Activated T-cell treated with anti-CD3 and anti-CD28 coated beads, Interleukin-2, amount 50 U/mL, for 72 hours (primary cell): ENCODE measurements around the gene XRCC2. TPM values are rescaled to one million over a fixed set of nuclear protein-coding genes. Genes with fewer than 3 reads are reported as not detected.
"Not testable (repeated sequence)": the region's sequence is repeated elsewhere in the genome, so short reads cannot be mapped to it uniquely, and the experiment has no call there.

Experiments
- ATAC-seq, 2 donors: fragments of 150-1000 bp; cut with Tn5 transposase; replicated peaks in 1 of 2; 2 replicates each; pipeline ENCODE4 v1.10.0; 2021; ENCODE audit warnings: moderate library complexity in 2 of 2, mild to moderate bottlenecking in 1 of 2
- DNase-seq, 2 donors: peaks; one replicate each; pipeline ENCODE4 v3.0.0; 2021 to 2022; ENCODE audit warnings: mixed read lengths in 1 of 2
- H3K27ac Mint-ChIP-seq: one replicate; pipeline ENCODE4 v1.8.0; 2022; ENCODE audit warnings: mild to moderate bottlenecking, moderate library complexity, mixed read lengths
- H3K27me3 Mint-ChIP-seq: one replicate; pipeline ENCODE4 v1.8.0; 2022; ENCODE audit warnings: low read depth, mixed read lengths
- H3K36me3 Mint-ChIP-seq, 2 donors: one replicate each; pipeline ENCODE4 v1.8.0; 2022; ENCODE audit warnings: mixed read lengths in 2 of 2, mild to moderate bottlenecking in 1 of 2; ENCODE audit not compliant: insufficient read depth in 2 of 2
- H3K4me1 Mint-ChIP-seq: one replicate; pipeline ENCODE4 v1.8.0; 2022; ENCODE audit warnings: low read depth, mixed read lengths
- H3K4me3 Mint-ChIP-seq, 2 donors: one replicate each; pipeline ENCODE4 v1.8.0; 2022; ENCODE audit warnings: mild to moderate bottlenecking in 2 of 2, mixed read lengths in 2 of 2, moderate library complexity in 2 of 2
- H3K9me3 Mint-ChIP-seq, 2 donors: one replicate each; pipeline ENCODE4 v1.8.0; 2022; ENCODE audit warnings: mixed read lengths in 2 of 2
- total RNA-seq, 2 donors: library from RNA; stranded (reverse); gene quantifications; one replicate each; pipeline ENCODE4 v1.2.3, GENCODE V29; 2022

XRCC2 gene
- total RNA-seq, 2 donors from 2014 or later: 13.2 to 16.6 TPM

DNA sequence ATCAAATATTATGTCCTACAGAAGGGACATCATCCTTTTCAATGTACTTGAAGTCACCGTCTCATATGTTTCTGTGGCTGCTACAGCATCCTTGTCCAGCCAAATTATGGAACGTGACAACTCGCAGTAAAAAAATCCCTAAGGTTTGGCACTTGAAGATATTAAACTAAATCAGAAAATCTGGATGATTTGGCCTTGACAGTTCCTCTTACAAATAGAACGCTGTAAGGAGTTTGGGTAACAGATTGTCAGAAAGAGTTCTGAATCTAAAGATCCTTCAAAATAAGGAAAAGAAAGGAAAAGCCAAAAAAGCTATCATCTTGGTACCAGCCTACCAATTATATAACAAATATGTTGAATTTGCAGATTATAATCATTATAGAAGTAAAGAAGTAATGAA, 21.0 kb downstream of the XRCC2 start:
- Mint-ChIP-seq H3K27me3 (no peaks in the 10 kb centered on the region), H3K9me3 (no peaks in the 10 kb centered on the region), H3K4me3 (no peak overlapping the region), H3K36me3 (peaks cover 5 to 42% of the 10 kb centered on the region in 2 donors), H3K27ac (no peak overlapping the region), H3K4me1 (no peaks in the 10 kb centered on the region)
- ATAC-seq (no peak), DNase-seq (no peak)

DNA sequence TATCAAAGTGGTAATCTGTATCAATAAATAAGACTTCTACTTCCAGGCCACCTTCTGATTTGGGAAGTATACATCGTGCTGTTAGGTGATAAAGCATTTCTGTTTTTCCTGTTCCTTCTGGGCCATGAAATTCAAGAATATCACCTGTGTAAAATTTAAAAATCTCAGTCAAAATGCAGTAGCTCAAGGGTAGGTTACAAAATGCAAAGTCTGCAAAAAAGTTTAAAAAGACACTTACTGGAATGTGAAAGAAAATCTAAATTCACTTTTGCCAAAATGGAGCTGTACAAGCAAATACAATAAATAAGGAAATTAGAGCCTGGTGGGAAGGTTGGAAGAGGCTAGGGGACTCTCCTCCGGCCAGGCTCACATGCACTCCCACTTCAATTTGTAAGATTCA, 26.7 kb downstream of the XRCC2 start:
- H3K4me3 Mint-ChIP-seq: no peak overlapping the region
- DNase-seq (no peak), ATAC-seq (no peak)
- peaks cover 10 to 54% of the 10 kb centered on the region in 2 donors for H3K36me3 Mint-ChIP-seq
- H3K27me3 Mint-ChIP-seq: no peaks in the 10 kb centered on the region
- H3K27ac Mint-ChIP-seq: no peak overlapping the region
- peaks cover 2 to 3% of the 10 kb centered on the region in 2 donors for H3K9me3 Mint-ChIP-seq
- no peaks in the 10 kb centered on the region for H3K4me1 Mint-ChIP-seq

DNA sequence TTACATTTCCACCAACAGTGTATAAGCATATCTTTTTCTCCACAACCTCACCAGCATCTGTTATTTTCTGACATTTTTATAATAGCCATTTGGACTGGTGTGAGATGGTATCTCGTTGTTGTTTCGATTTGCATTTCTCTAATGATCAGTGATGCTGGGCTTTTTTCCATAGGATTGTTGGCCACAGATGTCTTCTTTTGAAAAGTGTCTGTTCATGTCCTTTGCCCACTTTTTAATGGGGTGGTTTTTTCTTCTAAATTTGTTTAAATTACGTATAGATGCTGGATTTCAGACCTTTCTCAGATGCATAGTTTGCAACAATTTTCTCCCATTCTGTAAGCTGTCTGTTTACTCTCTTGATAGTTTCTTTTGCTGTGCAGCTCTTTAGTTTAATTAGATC, 28.9 kb downstream of the XRCC2 start:
- DNase-seq (no peak), ATAC-seq (no peak)
- H3K9me3 Mint-ChIP-seq: peaks cover 2 to 3% of the 10 kb centered on the region in 2 donors
- no peaks in the 10 kb centered on the region for H3K27me3 Mint-ChIP-seq
- no peak overlapping the region for H3K27ac Mint-ChIP-seq
- H3K4me3 Mint-ChIP-seq: no peak overlapping the region
- peaks cover 10 to 39% of the 10 kb centered on the region in 2 donors for H3K36me3 Mint-ChIP-seq
- no peaks in the 10 kb centered on the region for H3K4me1 Mint-ChIP-seq

DNA sequence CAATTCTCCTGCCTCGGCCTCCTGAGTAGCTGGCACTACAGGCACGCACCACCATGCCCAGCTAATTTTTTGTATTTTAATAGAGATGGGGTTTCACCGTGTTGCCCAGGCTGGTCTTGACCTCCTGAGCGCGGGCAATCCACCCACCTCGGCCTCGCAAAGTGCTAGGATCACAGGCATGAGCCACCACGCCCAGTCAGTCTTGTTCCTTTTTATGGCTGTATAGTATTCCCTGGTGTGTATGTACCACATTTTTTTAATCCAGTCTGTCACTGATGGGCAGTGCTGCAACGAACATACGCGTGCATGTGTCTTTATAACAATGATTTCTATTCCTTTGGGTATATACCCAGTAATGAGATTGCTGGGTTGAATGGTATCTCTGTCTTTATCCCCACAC, 29.4 kb downstream of the XRCC2 start:
- not testable (repeated sequence) for H3K27ac Mint-ChIP-seq, ATAC-seq, DNase-seq, H3K4me1 Mint-ChIP-seq, H3K9me3 Mint-ChIP-seq, H3K27me3 Mint-ChIP-seq, H3K4me3 Mint-ChIP-seq
- H3K36me3 Mint-ChIP-seq: peaks cover 10 to 35% of the 10 kb centered on the region in 2 donors

DNA sequence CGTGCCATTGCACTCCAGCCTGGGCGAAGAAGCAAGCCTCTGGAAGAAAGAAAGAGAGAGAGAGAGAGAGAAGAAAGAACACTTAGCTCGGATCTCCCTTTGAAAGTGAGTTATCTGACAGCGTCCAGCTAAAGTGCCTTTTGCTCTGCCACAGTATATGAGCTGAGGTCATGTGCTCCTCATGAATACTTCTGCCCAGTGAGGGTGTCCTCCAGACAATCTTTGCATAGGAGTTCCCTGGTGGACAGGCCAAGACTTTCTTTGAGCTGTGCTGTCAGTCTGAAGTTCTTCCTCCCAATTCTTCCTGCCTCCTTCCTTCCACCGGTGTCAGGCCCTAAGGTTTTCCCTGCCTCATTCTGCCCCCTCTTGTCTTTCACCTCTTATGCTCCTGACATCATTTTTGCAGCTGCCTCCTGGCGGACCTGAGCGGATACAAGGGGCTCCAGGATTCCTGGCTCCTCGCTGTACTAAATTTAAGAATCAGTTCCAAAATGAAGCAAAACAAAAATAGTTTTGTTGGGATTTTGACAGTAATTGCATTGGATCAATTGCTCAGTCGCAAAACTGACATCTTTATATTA, 31.9 kb downstream of the XRCC2 start:
- Mint-ChIP-seq H3K36me3 (peaks cover 10 to 29% of the 10 kb centered on the region in 2 donors), H3K9me3 (peaks cover 2 to 3% of the 10 kb centered on the region in 2 donors), H3K27ac (no peak overlapping the region), H3K27me3 (no peaks in the 10 kb centered on the region), H3K4me3 (no peak overlapping the region), H3K4me1 (no peaks in the 10 kb centered on the region)
- DNase-seq (no peak), ATAC-seq (no peak)

DNA sequence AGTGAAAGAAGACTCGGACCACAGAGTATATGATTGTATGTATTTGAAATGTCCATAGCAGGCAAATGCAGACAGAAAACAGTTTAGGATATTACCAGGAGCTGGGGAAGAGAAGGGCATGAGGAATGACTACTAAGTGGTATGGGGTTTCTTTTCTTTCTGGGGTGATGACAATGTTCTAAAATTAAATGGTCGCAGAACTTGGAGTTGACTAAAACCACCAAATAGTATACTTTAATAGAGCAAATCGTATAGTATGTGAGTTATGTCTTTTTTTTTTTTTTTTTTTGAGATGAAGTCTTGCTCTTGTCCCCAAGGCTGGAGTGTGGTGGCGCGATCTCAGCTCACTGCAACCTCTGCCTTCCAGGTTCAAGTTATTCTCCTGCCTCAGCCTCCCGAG, 34.6 kb downstream of the XRCC2 start:
- H3K4me1 Mint-ChIP-seq: no peaks in the 10 kb centered on the region
- DNase-seq (no peak), ATAC-seq (no peak)
- H3K27ac Mint-ChIP-seq: no peak overlapping the region
- no peaks in the 10 kb centered on the region for H3K9me3 Mint-ChIP-seq
- no peaks in the 10 kb centered on the region for H3K27me3 Mint-ChIP-seq
- no peak overlapping the region for H3K4me3 Mint-ChIP-seq
- H3K36me3 Mint-ChIP-seq: peaks cover 0 to 8% of the 10 kb centered on the region in 2 donors

DNA sequence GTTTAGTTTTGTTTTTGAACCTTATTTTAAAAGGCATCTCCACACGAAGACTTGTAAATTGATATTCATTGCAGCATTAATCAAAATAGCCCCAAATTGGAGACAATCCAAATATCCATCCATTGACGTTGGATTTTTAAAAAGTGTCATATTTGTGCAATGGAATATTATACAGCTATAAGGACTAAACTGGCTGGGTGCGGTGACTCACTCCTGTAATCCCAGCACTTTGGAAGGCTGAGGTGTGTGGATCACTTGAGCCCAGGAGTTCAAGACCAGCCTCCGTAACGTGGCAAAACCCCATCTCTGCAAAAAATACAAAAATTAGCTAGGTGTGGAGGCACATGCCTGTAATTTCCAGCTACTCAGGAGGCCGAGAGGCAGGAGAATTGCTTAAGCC, 35.1 kb downstream of the XRCC2 start:
- H3K9me3 Mint-ChIP-seq: no peaks in the 10 kb centered on the region
- H3K27ac Mint-ChIP-seq: no peak overlapping the region
- H3K36me3 Mint-ChIP-seq: peaks cover 0 to 7% of the 10 kb centered on the region in 2 donors
- ATAC-seq (no peak), DNase-seq (no peak)
- no peaks in the 10 kb centered on the region for H3K27me3 Mint-ChIP-seq
- H3K4me1 Mint-ChIP-seq: no peaks in the 10 kb centered on the region
- no peak overlapping the region for H3K4me3 Mint-ChIP-seq

DNA sequence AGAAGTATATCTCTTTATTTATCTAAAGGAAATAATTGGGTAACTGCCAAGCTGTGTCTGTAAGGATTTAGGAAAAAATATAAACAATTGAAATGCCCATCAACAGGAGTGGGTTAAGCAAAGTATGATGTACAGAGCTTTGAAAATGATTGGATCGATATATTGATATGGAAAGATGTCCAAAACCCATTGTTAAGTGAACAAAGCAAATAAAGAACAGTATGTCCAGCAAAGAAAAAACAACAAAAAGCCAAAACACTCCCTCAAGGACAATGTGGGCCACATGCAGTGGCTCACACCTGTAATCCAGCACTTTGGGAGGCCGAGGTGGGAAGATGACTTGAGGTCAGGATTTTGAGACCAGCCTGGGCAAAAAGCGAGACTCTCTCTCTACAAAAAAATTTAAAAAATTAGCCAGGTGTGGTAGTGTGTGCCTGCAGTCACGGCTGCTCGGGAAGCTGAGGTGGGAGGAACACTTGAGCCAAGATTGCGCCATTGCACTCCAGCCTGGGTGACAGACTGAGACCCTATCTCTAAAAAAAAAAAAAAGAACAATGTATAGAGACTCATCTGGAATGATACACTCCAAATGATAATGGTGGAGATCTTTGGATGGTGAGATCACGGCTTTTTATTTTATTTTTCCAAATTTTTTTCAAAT, 37.9 kb downstream of the XRCC2 start:
- Mint-ChIP-seq H3K4me3 (no peak overlapping the region), H3K4me1 (no peaks in the 10 kb centered on the region), H3K27me3 (no peaks in the 10 kb centered on the region), H3K9me3 (no peaks in the 10 kb centered on the region), H3K36me3 (no peaks in the 10 kb centered on the region), H3K27ac (no peak overlapping the region)
- no peak for ATAC-seq
- DNase-seq: no peak

DNA sequence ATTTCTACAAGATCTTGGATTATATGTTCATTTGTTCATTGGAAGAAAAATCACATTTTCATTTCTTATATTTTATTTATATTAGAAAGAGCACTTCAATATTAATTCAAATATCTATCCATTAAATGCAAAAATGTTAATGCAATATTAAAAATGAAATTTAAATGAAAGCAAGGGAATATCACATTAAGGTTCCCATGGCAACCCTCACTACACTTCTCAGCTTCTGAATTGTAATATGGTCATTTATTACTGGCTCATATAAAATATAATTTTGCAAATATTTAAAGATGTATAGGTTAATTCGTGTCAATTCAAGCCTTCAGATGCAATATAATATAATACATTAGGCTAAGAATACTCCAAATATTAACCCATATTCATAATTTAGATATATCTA, 38.8 kb downstream of the XRCC2 start:
- no peaks in the 10 kb centered on the region for H3K36me3 Mint-ChIP-seq
- ATAC-seq (no peak), DNase-seq (no peak)
- no peaks in the 10 kb centered on the region for H3K27me3 Mint-ChIP-seq
- H3K27ac Mint-ChIP-seq: no peak overlapping the region
- H3K9me3 Mint-ChIP-seq: no peaks in the 10 kb centered on the region
- no peaks in the 10 kb centered on the region for H3K4me1 Mint-ChIP-seq
- no peak overlapping the region for H3K4me3 Mint-ChIP-seq

DNA sequence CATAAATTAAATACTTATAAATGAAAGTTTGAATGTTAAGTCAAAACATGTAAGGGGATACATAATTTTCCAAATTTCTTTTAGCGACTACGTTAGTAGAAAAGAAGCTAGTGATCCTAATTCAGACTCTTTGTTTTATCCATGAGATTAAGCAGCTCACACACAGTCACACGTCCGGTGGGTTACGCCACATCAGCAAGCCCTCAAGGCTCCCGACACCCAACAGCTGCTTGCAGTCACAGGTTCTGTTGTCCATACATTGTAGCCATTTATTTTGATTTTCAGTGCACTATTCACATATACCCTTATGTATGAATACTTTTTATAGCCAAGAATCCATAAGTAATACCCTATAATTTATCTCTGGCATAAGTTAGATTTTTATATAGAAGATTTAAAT, 39.5 kb downstream of the XRCC2 start:
- H3K9me3 Mint-ChIP-seq: no peaks in the 10 kb centered on the region
- no peaks in the 10 kb centered on the region for H3K27me3 Mint-ChIP-seq
- no peak overlapping the region for H3K27ac Mint-ChIP-seq
- H3K36me3 Mint-ChIP-seq: no peaks in the 10 kb centered on the region
- H3K4me1 Mint-ChIP-seq: no peaks in the 10 kb centered on the region
- ATAC-seq (no peak), DNase-seq (no peak)
- no peak overlapping the region for H3K4me3 Mint-ChIP-seq

DNA sequence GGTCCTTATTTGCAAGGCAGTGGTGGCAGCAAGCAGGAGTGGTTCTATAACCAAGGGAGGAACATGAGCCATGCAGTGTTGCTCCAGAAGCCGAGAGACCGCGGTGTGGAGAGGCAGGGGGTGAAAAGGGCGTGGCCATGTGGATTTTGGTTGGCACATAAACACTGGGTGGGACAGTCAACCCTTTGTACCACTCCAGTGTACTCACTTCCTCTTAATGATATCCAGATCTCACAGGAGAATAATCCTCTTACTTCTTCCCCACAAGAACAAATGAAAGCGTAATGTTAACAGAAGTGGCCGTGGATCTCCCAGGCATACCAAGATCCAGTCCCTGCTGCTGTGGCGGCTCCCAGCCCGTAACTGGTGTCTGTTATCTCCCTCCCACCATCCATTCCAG, 42.4 kb downstream of the XRCC2 start:
- no peaks in the 10 kb centered on the region for H3K9me3 Mint-ChIP-seq
- H3K4me1 Mint-ChIP-seq: no peaks in the 10 kb centered on the region
- no peak for DNase-seq
- no peak overlapping the region for H3K27ac Mint-ChIP-seq
- H3K27me3 Mint-ChIP-seq: no peaks in the 10 kb centered on the region
- H3K4me3 Mint-ChIP-seq: no peak overlapping the region
- H3K36me3 Mint-ChIP-seq: no peaks in the 10 kb centered on the region
- ATAC-seq: no peak

DNA sequence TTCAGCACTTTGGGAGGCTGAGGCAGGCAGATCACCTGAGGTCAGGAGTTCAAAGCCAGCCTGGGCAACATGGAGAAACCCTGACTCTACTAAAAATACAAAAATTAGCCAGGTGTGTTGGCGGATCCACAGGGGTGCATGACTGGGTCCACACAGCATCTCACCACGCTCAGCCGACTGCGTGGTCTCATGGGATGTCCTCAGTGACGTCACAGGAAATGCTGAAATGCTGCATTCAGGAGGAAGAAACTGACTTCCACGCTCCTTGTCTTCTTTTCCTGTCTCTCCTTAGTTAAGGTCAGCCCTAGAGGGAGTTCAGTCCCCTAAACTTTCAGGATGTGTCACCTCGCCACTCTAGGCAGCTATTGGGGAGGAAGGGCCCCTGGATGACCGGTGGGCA, 42.9 kb downstream of the XRCC2 start:
- Mint-ChIP-seq H3K27me3 (no peaks in the 10 kb centered on the region), H3K27ac (no peak overlapping the region), H3K9me3 (no peaks in the 10 kb centered on the region), H3K4me1 (no peaks in the 10 kb centered on the region), H3K4me3 (no peak overlapping the region), H3K36me3 (no peaks in the 10 kb centered on the region)
- DNase-seq (no peak), ATAC-seq (no peak)

DNA sequence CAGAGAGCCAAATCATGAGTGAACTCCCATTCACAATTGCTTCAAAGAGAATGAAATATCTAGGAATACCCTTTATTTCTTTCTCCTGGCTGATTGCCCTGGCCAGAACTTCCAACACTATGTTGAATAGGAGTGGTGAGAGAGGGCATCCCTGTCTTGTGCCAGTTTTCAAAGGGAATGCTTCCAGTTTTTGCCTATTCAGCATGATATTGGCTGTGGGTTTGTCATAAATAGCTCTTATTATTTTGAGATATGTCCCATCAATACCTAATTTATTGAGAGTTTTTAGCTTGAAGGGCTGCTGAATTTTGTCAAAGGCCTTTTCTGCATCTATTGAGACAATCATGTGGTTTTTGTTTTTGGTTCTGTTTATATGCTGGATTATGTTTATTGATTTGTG, 47.2 kb downstream of the XRCC2 start:
- not testable (repeated sequence) for H3K4me3 Mint-ChIP-seq, H3K9me3 Mint-ChIP-seq, H3K27ac Mint-ChIP-seq, H3K27me3 Mint-ChIP-seq, DNase-seq, ATAC-seq, H3K36me3 Mint-ChIP-seq, H3K4me1 Mint-ChIP-seq

DNA sequence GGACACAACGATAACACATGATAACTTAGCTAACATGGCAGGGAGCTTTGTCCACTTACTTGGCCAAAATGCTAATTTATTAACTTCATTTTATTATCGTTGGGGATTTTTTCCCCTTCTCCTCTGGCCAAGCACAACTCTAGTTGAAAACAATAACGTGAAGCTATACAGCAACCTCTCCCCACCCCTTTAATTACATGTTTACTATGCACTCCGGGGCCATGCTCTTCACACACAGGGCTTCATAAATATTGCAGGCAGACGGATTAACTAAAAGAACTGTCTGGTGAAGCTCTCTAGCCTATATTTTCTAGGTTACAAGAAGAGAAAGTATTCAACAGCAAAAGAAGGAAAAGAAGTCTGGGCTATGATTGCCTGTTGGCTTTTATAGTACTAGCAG, 51.7 kb downstream of the XRCC2 start:
- Mint-ChIP-seq H3K27me3 (no peaks in the 10 kb centered on the region), H3K4me3 (no peak overlapping the region), H3K9me3 (peaks cover 0 to 2% of the 10 kb centered on the region in 2 donors), H3K36me3 (no peaks in the 10 kb centered on the region), H3K4me1 (no peaks in the 10 kb centered on the region), H3K27ac (no peak overlapping the region)
- DNase-seq (no peak), ATAC-seq (no peak)
